NCI-H2081 (cell line): ENCODE results near the gene PDIA5.

Experiments
- DNase-seq, 2 experiments: peaks; one replicate each; lab custom pipeline; 2025; lab: John Stamatoyannopoulos, UW

The PDIA5 gene

DNA sequence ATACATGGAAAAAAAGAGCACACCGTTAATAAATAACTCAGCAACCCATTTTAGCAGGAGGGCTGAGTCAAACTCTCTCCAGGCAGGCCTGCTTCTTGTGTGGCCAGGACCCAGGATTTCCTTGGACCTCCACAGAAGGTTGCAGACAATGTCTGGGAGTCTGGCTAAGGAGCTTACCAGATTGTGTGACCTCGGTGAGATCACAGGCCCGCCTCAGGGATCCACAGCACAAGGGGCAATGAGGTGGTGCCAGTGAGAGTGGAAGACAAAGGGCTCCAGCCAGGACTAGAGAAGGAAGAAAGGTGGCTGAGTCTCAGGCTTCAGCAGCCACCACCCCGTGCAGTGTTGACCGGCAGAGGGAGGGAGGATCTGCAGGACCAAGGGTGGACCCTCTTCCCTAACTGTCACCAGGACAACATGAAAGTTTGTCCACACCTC is 102.7 kb downstream of the PDIA5 start:
- DNase-seq: no peak

DNA sequence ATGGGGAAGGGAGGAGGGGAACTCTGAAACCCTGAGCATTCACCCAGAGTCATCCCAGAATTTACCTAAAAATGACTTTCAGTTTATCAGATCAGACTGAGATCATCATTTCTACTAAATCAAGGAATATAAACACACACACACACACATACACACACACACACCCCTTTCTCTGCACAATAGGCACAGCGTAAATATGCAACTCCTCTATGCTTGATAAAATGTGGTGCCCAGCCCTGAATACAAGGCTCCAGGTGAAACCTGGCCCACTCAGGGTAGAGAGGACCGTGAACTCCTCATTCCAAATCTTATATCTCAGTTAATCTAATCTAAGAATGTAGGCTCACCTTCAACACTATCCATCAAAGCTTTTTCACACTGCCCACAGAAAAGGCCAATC is 103.1 kb downstream of the PDIA5 start:
- no peak for DNase-seq

DNA sequence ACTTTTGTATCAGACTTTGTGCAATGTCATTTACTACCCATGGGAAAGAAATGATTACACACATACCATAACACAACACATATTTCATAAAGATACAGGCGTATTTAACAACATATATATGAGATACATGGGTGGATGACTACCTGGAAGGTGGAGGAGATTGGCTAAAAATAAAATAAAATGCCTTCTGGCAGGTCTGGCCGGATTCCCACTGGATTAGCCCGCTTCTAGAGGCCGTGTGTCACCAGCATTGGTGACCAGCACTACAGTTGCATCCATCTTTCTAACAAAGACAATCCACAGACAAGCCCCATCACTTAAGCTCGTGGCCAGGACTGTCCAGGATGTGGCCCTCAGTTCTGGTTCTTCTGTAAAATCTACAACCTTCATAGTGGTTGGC is 114.0 kb downstream of the PDIA5 start:
- no peak for DNase-seq

DNA sequence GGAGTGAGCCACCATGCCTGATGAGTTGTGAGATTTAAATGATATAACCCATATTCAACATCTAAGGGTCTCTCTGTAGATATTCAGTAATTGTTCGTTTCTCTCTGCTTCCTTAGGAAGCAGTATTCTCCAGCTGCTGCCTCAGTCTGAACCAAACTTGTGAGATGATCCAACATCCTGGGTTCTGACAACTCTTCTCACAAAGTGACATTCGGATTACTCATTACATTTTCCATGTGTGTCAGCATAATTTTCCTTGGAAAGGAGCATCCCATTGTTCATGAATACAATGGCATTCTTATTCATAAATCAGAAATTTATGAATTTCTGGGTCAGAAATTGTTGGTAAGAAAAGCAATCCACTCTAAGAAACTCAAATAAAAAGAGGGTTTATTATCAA is 119.9 kb downstream of the PDIA5 start:
- DNase-seq: no peak

DNA sequence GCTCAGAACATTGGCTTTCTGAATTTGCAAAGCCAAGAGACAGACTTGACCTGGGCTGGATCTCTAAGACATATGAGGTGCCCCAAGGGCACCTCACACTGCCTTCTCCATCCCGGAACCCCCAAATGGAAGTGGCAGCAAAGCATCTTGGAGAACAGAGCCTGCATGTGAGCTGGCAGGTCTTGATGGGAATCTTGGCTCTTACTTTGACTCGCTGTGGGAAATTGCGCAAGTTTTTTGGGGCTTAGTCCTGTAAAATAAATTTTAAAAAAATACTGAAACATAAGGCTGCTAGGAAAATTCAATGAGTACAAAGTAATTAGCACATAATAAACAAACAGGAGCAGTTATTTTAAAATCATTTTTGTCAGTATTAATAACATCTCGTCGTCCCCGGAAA is 121.2 kb downstream of the PDIA5 start:
- no peak for DNase-seq

DNA sequence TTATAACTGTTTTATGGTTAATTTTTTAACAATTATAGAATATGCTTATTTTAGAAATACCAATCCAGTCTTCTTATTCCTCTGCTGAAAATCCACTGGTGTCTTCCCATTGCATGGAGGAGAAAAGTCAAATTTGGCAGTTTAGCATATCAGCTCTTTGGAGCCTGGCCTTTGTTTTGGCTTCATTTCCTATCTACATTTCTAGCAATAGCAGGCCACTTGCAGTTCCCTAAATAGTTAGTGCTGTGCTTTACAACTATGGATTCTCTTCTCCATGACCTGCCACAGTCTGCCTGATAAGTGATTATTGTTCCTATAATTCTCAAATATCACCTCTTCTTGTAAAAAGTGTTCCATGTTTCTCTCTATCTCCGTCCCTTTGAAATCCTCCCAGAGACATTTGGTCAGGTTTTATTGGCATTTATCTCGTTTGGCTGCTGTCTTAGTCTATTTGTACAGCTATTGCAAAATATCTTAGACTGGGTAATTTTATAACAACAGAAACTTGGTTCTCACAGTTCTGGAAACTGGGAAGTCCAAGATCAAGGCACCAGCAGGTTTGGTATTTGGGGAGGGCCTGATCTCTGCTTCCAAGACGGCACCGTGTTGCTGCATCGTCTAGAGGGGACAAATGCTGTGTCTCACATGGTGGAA is 126.8 kb downstream of the PDIA5 start:
- DNase-seq: no peak

DNA sequence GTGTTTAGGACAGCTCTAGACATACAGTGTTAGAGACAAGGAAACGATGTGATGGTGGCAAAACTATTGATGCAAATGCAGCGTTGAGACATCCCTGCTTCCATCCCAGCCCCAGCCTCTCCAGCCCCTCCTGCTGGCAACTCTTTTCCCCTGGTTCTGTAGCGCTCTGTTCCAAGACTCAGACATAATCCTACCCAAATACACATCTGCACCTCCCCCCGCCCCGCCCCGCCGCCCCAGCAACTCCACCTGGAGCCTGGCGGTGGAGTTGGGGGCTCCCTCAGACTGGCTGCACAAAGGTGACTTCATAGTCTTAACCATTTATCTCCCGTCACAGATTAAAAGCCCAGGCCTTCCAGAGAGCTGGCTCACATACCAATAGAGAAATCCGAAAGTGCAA is 127.7 kb downstream of the PDIA5 start:
- DNase-seq: no peak

DNA sequence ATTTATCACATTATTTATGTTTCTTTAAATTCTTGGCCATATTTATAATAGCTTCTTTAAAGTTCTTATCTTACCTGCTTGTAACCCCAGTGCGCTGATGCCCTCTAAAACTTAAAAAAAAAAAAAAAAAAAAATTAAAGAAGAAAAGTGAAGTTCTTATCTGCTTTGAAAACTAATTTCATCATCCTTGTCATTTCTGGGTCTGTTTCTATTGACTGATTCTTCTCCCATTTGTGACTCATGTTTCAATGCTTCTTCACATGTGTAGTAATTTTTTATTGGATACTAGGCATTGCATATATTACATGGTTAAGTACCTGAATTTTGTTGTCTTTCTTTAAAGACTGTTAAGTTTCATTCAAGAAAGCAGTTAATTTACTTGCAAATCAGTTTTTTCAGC is 131.5 kb downstream of the PDIA5 start:
- no peak for DNase-seq

DNA sequence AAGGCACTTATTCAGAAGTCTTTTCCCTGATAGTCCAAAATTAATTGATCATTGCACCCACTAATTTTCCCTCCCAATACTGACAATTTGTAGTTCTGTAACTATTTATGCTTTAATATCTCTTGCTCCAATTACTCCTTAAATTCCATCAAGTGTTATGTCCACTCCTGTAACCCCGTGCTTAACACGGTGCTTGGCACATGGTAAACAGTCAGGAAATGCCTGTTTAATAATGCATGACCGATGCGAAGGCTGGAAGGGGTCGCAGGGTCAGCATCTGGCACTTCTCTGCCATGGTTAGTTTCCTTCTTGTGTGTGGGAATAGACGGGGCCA is 134.4 kb downstream of the PDIA5 start:
- DNase-seq: no peak

DNA sequence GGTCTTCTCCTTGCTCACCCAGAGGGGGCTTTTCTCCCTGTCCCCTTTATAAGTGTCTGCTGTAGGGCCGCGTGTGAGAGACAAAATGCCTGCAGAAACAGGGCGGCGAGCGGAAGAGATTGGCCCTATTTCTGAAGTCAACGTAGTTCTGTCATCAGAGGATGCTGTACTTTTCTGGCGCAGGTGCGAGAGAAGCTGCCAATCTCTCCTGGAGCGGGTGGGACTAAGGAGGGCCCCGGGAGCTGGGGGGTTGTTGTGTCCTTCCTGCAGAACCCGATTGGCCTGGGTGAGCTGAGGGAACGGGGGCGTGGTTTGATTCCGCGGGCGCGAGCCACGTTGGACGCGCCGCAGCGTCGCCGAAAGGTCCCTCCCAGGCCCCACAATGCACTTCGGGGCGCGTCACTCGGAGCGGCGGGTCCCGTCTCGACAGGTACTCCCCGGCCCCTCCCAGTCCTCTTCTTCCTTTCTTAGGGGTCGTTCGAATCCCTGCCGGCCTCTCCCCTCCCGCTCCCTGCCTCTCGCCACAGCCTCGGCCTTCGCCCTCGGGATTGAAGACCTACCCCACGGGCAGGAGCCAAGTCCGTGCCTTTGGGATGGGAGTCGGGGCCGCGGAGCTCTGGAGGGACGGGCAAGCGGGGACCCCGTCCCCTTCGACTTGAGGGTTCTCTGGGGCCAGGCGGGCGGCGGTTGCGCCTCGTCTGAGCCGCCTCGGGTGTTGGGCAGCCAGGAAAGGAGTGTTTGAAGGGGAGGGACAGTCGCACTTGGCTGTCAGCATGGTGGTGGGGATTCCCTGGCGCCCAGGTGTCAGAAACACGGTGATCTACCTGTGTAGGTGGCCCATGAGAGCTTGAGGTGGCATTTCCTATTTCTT is 135.0 kb downstream of the PDIA5 start, which contains the start of gene SEC22A:
Gene SEC22A, plus strand, starts transcription at position 387 of the 871 bp plus-strand sequence. CDS start 7,275 bp downstream, outside the sequence.
- DNase-seq: peak; percentile 100

DNA sequence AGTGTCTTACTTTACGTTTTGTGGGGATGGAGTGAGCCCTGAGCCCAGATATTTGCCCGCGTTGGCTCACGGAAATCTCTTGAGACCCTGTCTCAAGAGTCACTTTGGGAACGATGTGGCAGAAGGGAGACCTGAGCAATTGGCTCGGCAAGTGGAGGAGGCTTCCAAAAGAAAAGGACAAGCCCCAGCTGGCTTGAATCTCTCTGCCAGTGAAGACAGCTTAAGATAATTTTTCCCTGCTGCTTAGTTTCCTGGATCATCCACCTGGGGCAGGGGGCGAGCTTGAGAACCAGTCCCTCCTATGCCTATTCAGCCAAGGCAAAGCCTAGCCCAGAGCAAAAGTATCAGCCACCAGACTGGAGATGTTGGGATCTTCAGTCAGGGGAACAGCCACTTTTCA is 135.6 kb downstream of the PDIA5 start:
- DNase-seq: peak in 1 of 2 experiments; percentile 8
